HG03139 (cell line): ENCODE data around the gene WDR27.
"Not testable (repeated sequence)": the region's sequence is repeated elsewhere in the genome, so short reads cannot be mapped to it uniquely, and the experiment has no call there.

Experiments used
- ATAC-seq: cut with Tn5 transposase; IDR thresholded peaks from one replicate; pipeline ENCODE4 v1.9.1; 2021; ENCODE audit not compliant: unreplicated experiment

WDR27 gene

GRCh38 chr6:169452117-169452868, 249.5 kb downstream of the WDR27 start:
- no peak for ATAC-seq

DNA sequence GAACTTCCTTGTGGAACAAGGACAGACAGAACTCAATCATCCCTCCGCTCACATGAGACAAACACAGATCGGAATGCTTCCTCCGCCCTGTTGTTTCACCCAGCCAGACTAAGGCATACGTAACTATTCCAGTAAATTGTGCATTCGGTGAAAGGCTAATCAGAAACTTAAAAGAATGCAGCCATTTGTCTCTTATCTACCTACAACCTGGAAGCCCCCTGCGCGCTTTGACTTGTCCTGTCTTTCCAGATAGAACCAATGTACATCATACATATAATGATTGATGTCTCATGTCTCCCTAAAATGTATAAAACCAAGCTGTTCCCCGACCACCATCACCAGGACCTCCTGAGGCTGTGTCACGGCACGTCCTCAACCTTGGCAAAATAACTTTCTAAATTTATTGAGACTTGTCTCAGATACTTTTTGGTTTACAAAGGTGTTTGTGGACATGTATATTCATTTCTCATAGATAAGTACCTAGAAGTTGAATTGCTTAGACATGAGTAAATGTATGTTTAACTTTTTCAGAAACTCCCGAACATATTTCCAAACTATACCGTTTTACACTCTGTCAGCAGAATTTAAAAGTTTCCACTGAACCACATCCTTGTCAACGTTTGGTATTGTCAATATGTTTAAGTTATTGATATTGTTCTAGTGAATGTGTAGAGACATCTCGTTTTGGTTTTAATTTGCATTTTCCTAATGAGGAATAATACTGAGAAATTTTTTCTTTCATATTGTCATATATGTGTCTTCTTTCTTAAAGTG, 250.6 kb downstream of the WDR27 start:
- no peak for ATAC-seq

- no peak for ATAC-seq
Observed at GRCh38 chr6:169450097-169450496, 251.7 kb downstream of the WDR27 start.

- no peak for ATAC-seq
Observed at GRCh38 chr6:169449221-169449620, 252.6 kb downstream of the WDR27 start.

DNA sequence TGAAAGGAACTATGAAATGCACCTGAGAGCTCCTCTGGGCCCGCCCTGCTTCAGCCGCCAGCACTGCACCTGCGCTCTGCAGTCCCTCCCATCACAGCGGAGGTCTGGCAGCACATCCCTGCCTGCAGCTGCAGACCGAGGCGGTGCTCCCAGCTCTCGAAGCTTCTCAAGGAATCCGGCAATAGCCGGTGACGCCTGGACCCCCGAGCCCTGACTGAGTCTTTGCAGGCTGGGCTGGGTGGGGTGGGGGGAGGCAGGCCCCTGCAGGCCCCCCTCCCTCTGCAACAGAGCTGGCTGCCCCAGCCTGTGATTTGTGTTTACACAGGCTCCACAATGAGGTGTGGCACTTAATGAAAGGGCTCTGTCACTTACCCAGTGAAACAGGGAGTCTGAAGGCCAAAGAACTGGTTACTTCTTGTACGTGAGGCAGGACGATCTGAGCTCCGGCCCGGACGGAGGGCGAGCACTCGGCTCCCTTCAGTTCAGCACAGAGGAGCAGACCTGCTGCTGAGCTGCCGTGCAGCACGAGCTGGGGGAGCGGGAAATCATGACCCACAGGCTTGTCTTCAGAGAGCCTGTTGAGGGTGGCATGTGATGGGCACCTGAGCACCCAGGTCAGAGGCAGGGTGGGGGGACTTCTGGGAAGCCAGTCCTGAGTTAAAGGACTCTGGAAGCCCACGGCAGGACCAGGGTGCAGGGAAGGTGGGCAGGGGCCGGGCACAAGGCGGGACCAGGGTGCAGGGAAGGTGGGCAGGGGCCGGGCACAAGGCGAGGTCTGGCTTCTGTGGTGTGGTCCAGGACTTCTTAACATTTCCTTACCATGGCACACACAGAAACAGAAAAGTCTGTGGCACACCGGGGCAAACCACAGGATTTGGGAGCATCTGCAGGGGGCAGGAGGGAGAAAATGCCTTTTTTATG, 255.9 kb downstream of the WDR27 start:
- ATAC-seq: no peak

GRCh38 chr6:169445227-169445626, 256.6 kb downstream of the WDR27 start:
- ATAC-seq: no peak

- no peak for ATAC-seq
Observed at GRCh38 chr6:169441292-169441691, 260.5 kb downstream of the WDR27 start.

- ATAC-seq: no peak
Observed at GRCh38 chr6:169439710-169440109, 262.1 kb downstream of the WDR27 start.

- not testable (repeated sequence) for ATAC-seq
Observed at GRCh38 chr6:169434554-169434953, 267.3 kb downstream of the WDR27 start.

DNA sequence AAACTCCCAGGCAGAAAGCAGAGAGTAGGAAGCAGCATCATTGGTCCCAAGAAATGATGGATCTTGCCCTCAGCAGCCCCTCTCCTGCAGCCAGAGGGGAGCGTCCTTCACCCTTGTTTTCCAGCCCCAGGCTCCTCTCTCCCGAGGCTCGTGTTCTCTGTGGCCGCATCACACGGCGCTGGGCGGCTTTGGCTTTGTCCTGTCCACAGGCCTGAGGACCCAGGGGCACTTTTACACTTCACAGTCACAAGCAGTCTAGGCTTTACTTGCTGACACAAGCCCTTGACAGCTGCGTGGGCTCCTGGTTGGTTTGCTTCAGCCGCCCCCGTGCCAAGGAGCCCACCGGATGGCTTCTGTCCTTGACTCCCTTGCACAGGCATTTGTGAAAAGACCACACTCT, 272.8 kb downstream of the WDR27 start:
- ATAC-seq: no peak

GRCh38 chr6:169428532-169428931, 273.3 kb downstream of the WDR27 start:
- ATAC-seq: no peak

- no peak for ATAC-seq
Observed at GRCh38 chr6:169427856-169428255, 274.0 kb downstream of the WDR27 start.

DNA sequence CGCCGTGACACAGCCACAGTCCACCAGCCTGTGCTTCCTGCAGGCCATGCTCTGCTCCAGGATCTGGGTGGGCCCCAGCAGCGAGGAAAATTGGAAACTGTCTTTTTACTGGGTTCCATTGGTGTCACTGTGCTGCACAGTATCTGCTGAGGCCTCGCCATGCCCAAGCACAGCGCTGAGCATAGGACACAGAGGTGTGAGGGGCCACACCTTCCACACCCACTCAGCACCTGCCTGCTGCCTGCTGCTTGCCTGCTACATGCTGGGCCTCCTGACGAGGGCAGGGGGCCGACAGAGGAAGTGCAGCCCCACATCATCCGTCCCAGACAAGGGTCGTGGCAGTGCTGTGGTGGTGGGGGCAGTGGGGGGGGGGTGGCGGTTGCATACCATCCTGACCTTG, 275.2 kb downstream of the WDR27 start:
- no peak for ATAC-seq

DNA sequence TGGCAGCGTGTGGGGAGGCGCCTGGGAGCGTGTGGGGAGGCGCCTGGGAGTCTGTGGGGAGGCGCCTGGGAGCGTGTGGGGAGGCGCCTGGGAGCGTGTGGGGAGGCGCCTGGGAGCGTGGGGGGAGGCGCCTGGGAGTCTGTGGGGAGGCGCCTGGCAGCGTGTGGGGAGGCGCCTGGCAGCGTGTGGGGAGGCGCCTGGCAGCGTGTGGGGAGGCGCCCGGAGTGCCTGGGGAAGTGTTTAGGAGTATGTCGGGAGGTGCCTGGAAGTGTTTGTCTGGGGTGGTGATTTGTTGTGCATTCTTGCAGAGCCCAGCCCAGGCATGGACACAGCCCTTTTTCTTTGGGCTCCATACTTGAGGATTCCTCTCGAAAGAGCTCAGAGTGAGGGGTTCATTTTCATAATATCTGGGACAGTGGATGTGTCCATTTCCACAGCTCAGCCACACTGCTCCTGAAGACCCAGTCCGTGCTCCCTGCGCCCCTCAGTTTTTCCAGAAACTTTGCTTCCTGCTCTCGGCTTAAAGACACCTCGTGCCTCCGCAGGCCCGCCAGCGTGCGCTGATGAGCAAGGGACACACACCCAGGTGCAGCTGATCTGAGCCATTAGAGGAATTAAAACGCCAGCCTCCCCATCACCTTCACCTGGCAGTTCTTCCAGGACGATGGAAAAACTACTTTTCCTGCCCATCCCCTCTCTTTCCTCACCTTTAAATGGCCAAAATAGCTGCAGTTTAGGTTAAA, 276.0 kb downstream of the WDR27 start:
- ATAC-seq: no peak

DNA sequence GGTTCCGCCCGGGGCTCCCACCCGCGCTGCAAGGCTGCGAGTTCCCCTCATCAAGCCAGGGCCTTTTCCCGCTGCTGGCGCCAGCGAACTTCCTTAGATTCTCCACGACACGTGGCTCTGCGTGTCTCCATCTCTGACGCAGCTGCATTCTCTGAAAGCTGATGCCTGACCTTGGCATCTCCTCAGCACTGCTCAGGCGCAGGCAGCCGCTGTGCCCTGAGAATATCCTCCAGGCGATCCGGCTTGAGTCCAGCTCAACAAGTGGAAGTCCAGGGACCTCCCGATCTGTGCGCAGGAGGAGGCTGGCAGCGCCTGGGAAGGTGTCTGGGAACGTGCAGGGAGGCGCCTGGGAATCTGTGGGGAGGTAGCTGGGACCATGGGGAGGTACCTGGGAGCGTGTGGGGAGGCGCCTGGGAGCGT, 277.0 kb downstream of the WDR27 start:
- no peak for ATAC-seq

DNA sequence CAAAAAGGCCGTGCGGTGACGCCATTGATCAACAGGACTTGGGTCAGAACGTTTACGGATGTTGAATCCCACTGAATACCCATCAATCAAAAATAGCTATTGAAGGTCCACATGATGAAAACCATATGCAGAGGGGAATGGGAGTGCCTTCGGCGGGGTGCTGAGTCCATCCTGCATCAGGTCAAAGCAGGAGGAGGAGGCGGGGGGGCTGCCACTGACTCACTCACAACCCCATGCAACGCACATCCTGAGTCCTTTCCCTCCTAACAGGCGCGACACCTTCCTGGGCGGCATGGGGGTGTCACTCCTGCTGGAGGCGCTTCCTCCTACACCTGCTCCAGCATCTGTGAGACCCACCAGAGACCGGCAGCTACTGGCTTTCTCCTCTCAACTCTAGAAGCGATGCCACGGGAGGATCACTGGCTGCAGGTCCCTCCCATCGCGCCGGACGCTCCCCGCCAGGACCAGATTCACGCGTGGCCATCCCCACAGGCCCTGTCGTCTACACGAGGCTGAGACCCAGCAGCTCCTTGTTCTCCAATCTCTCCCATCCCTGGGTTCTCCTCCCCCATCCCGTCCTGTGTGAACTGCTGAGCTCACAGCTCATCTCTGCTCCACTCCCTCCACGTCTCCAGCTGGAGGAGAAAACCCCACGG, 277.6 kb downstream of the WDR27 start:
- no peak for ATAC-seq

- ATAC-seq: no peak
Observed at GRCh38 chr6:169421586-169422264, 280.1 kb downstream of the WDR27 start.

DNA sequence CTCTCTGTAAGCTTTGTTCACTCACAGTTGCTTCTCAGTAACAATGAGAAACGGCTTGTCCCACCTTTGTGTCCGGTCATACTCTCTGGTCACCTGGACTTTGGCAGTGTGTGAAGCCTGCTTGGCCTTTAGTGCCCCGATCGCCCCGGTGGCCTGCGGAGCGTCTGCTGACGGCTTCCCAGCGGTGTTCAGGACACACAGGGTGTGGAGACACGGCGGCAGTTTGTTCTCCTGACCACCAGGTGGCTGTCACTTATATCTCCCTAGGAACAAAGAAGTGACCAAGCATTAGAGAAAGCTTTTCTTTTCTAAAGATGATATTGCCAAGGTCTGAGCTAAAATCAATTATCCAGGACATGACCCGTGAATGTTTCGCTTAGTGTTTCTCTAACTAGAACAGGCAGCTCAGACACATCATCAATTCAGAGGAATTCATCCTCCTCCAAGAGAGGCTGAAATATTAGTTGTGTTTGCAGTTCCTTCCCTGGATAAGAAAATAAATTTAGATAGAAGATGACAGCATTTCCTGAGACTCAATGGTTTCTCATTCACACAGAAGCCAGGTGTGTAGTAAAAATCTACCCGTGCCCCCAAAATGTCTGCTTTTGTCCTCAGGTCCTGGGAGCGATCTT, 280.8 kb downstream of the WDR27 start:
- ATAC-seq: no peak

DNA sequence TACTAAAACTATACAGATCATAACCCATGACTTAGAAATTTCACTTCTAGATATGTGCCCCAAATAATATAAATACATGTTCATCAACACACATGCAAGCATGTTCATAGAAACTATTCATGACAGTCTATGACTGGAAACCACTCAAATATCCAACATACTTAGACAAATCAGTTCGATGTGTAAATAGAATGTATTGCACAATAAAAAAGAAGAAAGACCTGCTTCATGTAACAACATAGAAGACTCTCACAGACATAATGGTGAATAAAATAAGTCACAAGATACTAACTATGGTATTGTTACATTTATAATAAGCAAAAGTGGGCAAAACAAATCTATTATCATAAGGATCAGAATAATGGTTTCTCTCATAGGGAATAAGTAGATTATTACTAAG, 284.7 kb downstream of the WDR27 start:
- no peak for ATAC-seq
